A549 (cell line): ENCODE measurements around the gene PRDM1.

ENCODE experiments used
- BCL3 ChIP-seq: fragments of >200 bp; sonication (Bioruptor Twin); formaldehyde crosslinking; IDR thresholded peaks from 3 replicates; pipeline ENCODE4 v1.6.1; 2016
- CBX2 ChIP-seq: fragments of 200-600 bp; sonication (generic); IDR thresholded peaks from 2 replicates; pipeline ENCODE4 v1.6.1; 2016; ENCODE audit warnings: low read depth, mild to moderate bottlenecking, borderline replicate concordance
- CTCF ChIP-seq: fragments of >200 bp; sonication (Bioruptor Twin); formaldehyde crosslinking; IDR thresholded peaks from 3 replicates; pipeline ENCODE4 v1.5.1; 2016
- EP300 ChIP-seq, 2 experiments: fragments of >200 bp; sonication (Bioruptor Twin); formaldehyde crosslinking; IDR thresholded peaks; 2 replicates in 1 of 2; 3 replicates in 1 of 2; pipeline ENCODE4 v1.6.1; 2016 to 2017
- HDAC2 ChIP-seq: fragments of 200-600 bp; sonication (generic); IDR thresholded peaks from 2 replicates; pipeline ENCODE4 v1.6.1; 2016
- NPAS2 ChIP-seq: fragments of 250-450 bp; sonication (Bioruptor Pico); IDR thresholded peaks from 2 replicates; pipeline ENCODE4 v1.8.0; 2022; ENCODE audit warnings: mild to moderate bottlenecking, moderate library complexity, borderline replicate concordance
- RAD21 ChIP-seq, 2 experiments: fragments of >200 bp in 1 of 2; sonication (Bioruptor Twin) in 1 of 2; formaldehyde crosslinking in 1 of 2; IDR thresholded peaks in 1 of 2; conservative IDR thresholded peaks in 1 of 2; 2 replicates in 1 of 2; 3 replicates in 1 of 2; pipeline ENCODE4 v1.6.1; 2012 to 2018; ENCODE audit warnings: inconsistent platforms in 1 of 2

- no peak for TF ChIP-seq RAD21 (conservative IDR thresholded peaks at IDR 0.05 in 1 of 2, IDR thresholded peaks at IDR 0.05 in 1 of 2)
- no peak for TF ChIP-seq CTCF
- TF ChIP-seq HDAC2: no peak
- no peak for TF ChIP-seq NPAS2 (CRISPR knock-in tag)
- TF ChIP-seq CBX2: no peak
- no peak for TF ChIP-seq EP300 (IDR thresholded peaks at IDR 0.05)
- no peak for TF ChIP-seq BCL3
These were observed 34.3 kb downstream of the PRDM1 start for GRCh38 chr6:106120406-106120805.
